NT2/D1 (cell line): Measurements from ENCODE around the gene CD63.

Experiments
- SUZ12 ChIP-seq: IDR thresholded peaks from 2 replicates; pipeline ENCODE4 v1.6.1; 2011; ENCODE audit not compliant: insufficient read length, insufficient read depth; ENCODE audit errors: extremely low read depth
- YY1 ChIP-seq: IDR thresholded peaks from 2 replicates; pipeline ENCODE4 v1.6.1; 2011; ENCODE audit not compliant: insufficient read length, insufficient read depth
- ZNF274 ChIP-seq: IDR thresholded peaks from 2 replicates; pipeline ENCODE4 v1.6.1; 2011; ENCODE audit warnings: mild to moderate bottlenecking, low read depth, low read length

GRCh38 chr12:55703288-55703687 lies 25.5 kb downstream of the CD63 start:
- TF ChIP-seq ZNF274 (no peak), YY1 (no peak), SUZ12 (no peak)
